DND-41 (cell line): ENCODE data around the gene MFSD6.
A peak's percentile ranks its signal among the peaks of the same experiment; 100 is the strongest.

Experiments
- ATAC-seq: fragments of 200-7000 bp; cut with Tn5 transposase; 3 replicates; pipeline ENCODE4 v1.9.1; 2021; ENCODE audit warnings: low read depth; ENCODE audit not compliant: insufficient read depth
- DNase-seq: peaks from one replicate; pipeline ENCODE4 v3.0.0-alpha.2; 2020
- H2AFZ ChIP-seq: 2 replicates; pipeline ENCODE4 v1.6.0; 2012; ENCODE audit warnings: low read depth, low read length
- H3K27ac ChIP-seq: 2 replicates; pipeline ENCODE4 v1.5.1; 2012; ENCODE audit warnings: low read length, inconsistent platforms
- H3K27me3 ChIP-seq: fragments of 200-600 bp; sonication (generic); 2 replicates; pipeline ENCODE4 v1.6.0; 2012; ENCODE audit warnings: low read length, mild to moderate bottlenecking, inconsistent platforms; ENCODE audit not compliant: insufficient read depth, poor library complexity
- H3K36me3 ChIP-seq: 2 replicates; pipeline ENCODE4 v1.5.1; 2012; ENCODE audit warnings: low read length, inconsistent platforms; ENCODE audit not compliant: insufficient read depth
- H3K4me1 ChIP-seq: 2 replicates; pipeline ENCODE4 v1.5.1; 2012; ENCODE audit warnings: mild to moderate bottlenecking, low read length; ENCODE audit not compliant: insufficient read depth
- H3K4me2 ChIP-seq: 2 replicates; pipeline ENCODE4 v1.6.0; 2012; ENCODE audit warnings: mild to moderate bottlenecking, moderate library complexity, low read length, inconsistent platforms; ENCODE audit not compliant: insufficient read depth
- H3K4me3 ChIP-seq, 2 experiments: fragments of 200-600 bp in 1 of 2; shearing (Covaris generic) in 1 of 2; 2 replicates each; pipeline ENCODE4 v1.5.1; 2012 to 2016; ENCODE audit warnings: inconsistent platforms in 2 of 2, low read length in 2 of 2, mild to moderate bottlenecking in 2 of 2, low read depth in 1 of 2, moderate library complexity in 1 of 2
- H3K79me2 ChIP-seq: 2 replicates; pipeline ENCODE4 v1.6.0; 2012; ENCODE audit warnings: low read length, inconsistent platforms; ENCODE audit not compliant: insufficient read depth
- H3K9ac ChIP-seq: 2 replicates; pipeline ENCODE4 v1.6.0; 2012; ENCODE audit warnings: low read depth, mild to moderate bottlenecking, inconsistent platforms, low read length, moderate library complexity
- H3K9me3 ChIP-seq: 2 replicates; pipeline ENCODE4 v1.5.1; 2012; ENCODE audit warnings: low read length, moderate library complexity, mild to moderate bottlenecking, inconsistent platforms; ENCODE audit not compliant: insufficient read depth, severe bottlenecking
- H4K20me1 ChIP-seq: 2 replicates; pipeline ENCODE4 v1.6.0; 2012; ENCODE audit warnings: low read length; ENCODE audit not compliant: insufficient read depth
- EZH2 ChIP-seq: IDR thresholded peaks from 3 replicates; pipeline ENCODE4 v1.6.1; 2012; ENCODE audit warnings: borderline replicate concordance, low read depth, mild to moderate bottlenecking, moderate library complexity, low read length, inconsistent platforms; ENCODE audit not compliant: severe bottlenecking
- TF ChIP-seq, protein P1 (sequence below): IDR thresholded peaks from 2 replicates; pipeline ENCODE4 v1.5.1; 2012; ENCODE audit warnings: borderline replicate concordance, low read length, moderate library complexity, mild to moderate bottlenecking; ENCODE audit not compliant: poor library complexity, severe bottlenecking; ENCODE audit errors: extremely low read depth

Gene MFSD6

DNA sequence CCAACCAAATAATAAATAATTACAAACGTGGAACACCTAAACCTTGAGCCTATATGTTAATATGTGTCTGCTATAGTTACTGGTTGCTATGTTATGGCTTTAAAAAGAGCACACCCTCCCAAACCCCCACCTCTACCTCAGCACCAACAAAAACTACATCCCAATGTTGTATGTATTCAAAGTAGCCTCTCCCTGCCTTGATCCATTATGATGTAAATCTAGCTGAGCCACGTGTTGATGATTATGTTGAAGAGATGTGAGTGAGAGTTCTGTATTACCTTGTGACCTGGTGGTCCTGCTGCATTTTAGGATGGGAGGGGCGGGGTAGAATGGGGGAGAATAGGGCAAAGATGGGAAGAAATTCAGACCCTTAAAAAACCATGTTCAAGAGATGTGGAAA, 4.8 kb downstream of the MFSD6 start:
- Histone ChIP-seq H4K20me1 (no peaks in the 10 kb centered on the region), H3K4me3 (no peak overlapping the region), H3K79me2 (peaks cover 48% of the 10 kb centered on the region), H3K9me3 (no peaks in the 10 kb centered on the region), H3K4me1 (peaks cover 41% of the 10 kb centered on the region), H3K36me3 (no peaks in the 10 kb centered on the region), H2AFZ (no peak overlapping the region), H3K4me2 (no peak overlapping the region), H3K27me3 (no peaks in the 10 kb centered on the region), H3K9ac (no peak overlapping the region), H3K27ac (no peak overlapping the region)
- no peak for TF ChIP-seq EZH2
- TF ChIP-seq, protein P1, sequence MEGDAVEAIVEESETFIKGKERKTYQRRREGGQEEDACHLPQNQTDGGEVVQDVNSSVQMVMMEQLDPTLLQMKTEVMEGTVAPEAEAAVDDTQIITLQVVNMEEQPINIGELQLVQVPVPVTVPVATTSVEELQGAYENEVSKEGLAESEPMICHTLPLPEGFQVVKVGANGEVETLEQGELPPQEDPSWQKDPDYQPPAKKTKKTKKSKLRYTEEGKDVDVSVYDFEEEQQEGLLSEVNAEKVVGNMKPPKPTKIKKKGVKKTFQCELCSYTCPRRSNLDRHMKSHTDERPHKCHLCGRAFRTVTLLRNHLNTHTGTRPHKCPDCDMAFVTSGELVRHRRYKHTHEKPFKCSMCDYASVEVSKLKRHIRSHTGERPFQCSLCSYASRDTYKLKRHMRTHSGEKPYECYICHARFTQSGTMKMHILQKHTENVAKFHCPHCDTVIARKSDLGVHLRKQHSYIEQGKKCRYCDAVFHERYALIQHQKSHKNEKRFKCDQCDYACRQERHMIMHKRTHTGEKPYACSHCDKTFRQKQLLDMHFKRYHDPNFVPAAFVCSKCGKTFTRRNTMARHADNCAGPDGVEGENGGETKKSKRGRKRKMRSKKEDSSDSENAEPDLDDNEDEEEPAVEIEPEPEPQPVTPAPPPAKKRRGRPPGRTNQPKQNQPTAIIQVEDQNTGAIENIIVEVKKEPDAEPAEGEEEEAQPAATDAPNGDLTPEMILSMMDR = no peak
- DNase-seq (no peak), ATAC-seq (no peak)

DNA sequence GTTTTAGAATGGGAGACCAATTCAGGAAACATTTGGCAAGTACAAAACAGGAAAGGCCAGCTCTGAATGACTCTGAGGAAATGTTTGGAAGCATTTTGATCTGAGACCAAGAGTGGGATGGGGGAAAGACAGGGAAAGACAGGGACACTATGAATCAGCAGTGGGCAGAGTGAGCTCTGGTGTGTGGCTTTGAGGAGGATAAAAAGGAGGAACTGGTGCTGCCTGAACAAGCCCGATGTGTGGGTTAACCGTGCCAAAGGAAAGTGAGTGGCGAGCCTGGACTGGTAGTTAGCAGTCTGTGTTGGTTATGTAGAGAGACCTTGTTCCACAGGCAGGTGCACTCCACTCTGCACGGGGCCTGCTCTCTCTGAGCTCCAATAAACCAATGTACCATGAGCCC, 5.3 kb downstream of the MFSD6 start:
- ATAC-seq = no peak
- Histone ChIP-seq H3K9me3 (no peaks in the 10 kb centered on the region), H3K27ac (no peak overlapping the region), H2AFZ (no peak overlapping the region), H4K20me1 (no peaks in the 10 kb centered on the region), H3K4me2 (no peak overlapping the region), H3K36me3 (peaks cover 4% of the 10 kb centered on the region; the same call in 1 of the 2 replicates), H3K4me1 (peaks cover 41% of the 10 kb centered on the region), H3K79me2 (peaks cover 52% of the 10 kb centered on the region), H3K9ac (no peak overlapping the region), H3K27me3 (no peaks in the 10 kb centered on the region), H3K4me3 (no peak overlapping the region)
- DNase-seq = peak; percentile 22
- TF ChIP-seq, protein P1 = no peak
- TF ChIP-seq EZH2 = no peak

DNA sequence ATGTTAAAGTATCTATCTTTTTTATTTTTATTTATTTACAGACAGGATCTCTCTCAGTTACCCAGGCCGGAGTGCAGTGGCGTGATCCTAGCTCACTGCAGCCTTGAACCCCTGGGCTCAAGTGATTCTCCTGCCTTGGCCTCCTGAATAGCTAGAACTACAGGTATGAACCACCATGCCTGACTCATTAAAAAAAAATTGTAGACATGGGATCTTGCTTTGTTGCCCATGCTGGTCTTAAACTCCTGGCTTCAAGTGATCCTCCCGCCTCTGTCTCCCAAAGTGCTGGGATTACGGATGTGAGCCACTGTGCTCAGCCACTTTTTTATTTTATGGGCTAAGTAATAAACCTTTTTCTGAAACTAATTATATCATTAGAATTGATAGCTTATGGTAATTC, 7.1 kb downstream of the MFSD6 start:
- no peaks in the 10 kb centered on the region for H3K9me3 ChIP-seq
- H3K27me3 ChIP-seq = no peaks in the 10 kb centered on the region
- H3K4me3 ChIP-seq = no peak overlapping the region
- peak overlapping the region; percentile 67 for H3K27ac ChIP-seq
- peaks cover 28% of the 10 kb centered on the region for H3K4me1 ChIP-seq
- no peaks in the 10 kb centered on the region for H4K20me1 ChIP-seq
- no peak for TF ChIP-seq EZH2
- TF ChIP-seq, protein P1 = no peak
- H3K36me3 ChIP-seq = peaks cover 6% of the 10 kb centered on the region; the same call in 1 of the 2 replicates
- ATAC-seq = no peak
- H3K79me2 ChIP-seq = peaks cover 36% of the 10 kb centered on the region
- peak overlapping the region; percentile 54 for H3K4me2 ChIP-seq
- H2AFZ ChIP-seq = no peak overlapping the region
- H3K9ac ChIP-seq = peak overlapping the region; percentile 41
- DNase-seq = no peak
